CD4-positive, alpha-beta T cell (primary cell): ENCODE data around the gene GPR157. TPM values are rescaled to one million over a fixed set of nuclear protein-coding genes. Genes with fewer than 3 reads are reported as not detected.

Experiments used
- ATAC-seq: fragments of 200-7000 bp; cut with Tn5 transposase; one replicate; pipeline ENCODE4 v1.10.0; 2022; ENCODE audit warnings: mild to moderate bottlenecking; ENCODE audit not compliant: poor library complexity
- CTCF ChIA-PET: fragments of 350-600 bp; sonication (Branson Sonifier 250); formaldehyde crosslinking; loops from one replicate; lab custom pipeline; 2021; ENCODE audit warnings: antibody characterized with exemption, inconsistent platforms; lab: Charles Lee
- POLR2A ChIA-PET: fragments of 350-600 bp; sonication (Branson Sonifier 250); formaldehyde crosslinking; loops from one replicate; lab custom pipeline; 2021; ENCODE audit warnings: antibody characterized with exemption, inconsistent platforms; lab: Charles Lee
- DNase-seq, 14 experiments: peaks; one replicate each; pipeline ENCODE4 v3.0.0-alpha.2; 2013 to 2020; ENCODE audit warnings: mixed read lengths in 2 of 14
- H3K27ac ChIP-seq, 2 donors: one replicate each; pipeline versions ENCODE4 v1.5.1 to v1.7.0; 2013; ENCODE audit warnings: low read length in 2 of 2, low read depth in 1 of 2, mild to moderate bottlenecking in 1 of 2
- H3K27me3 ChIP-seq, 2 experiments: 1 replicate in 1 of 2; 2 replicates in 1 of 2; pipeline versions ENCODE4 v1.6.1 to v1.7.0; 2013; ENCODE audit warnings: low read length in 2 of 2, control low read depth in 1 of 2, mild to moderate bottlenecking in 1 of 2, moderate library complexity in 1 of 2; ENCODE audit not compliant: insufficient read depth in 2 of 2, control insufficient read depth in 1 of 2
- H3K36me3 ChIP-seq: one replicate; pipeline ENCODE4 v1.6.1; 2013; ENCODE audit warnings: low read length, control low read depth; ENCODE audit not compliant: insufficient read depth
- H3K4me1 ChIP-seq: one replicate; pipeline ENCODE4 v1.6.1; 2013; ENCODE audit warnings: low read length, control low read depth; ENCODE audit not compliant: insufficient read depth
- H3K4me3 ChIP-seq: one replicate; pipeline ENCODE4 v1.5.1; 2013; ENCODE audit warnings: mild to moderate bottlenecking, low read length, moderate library complexity
- H3K9me3 ChIP-seq, 2 experiments: 1 replicate in 1 of 2; 2 replicates in 1 of 2; pipeline versions ENCODE4 v1.6.1 to v1.7.0; 2013; ENCODE audit warnings: low read length in 2 of 2, mild to moderate bottlenecking in 2 of 2, control low read depth in 1 of 2, moderate library complexity in 1 of 2; ENCODE audit not compliant: control insufficient read depth in 1 of 2, insufficient read depth in 1 of 2
- H3K27ac Mint-ChIP-seq: one replicate; pipeline ENCODE4 v1.8.0; 2020; ENCODE audit warnings: mixed read lengths
- H3K27me3 Mint-ChIP-seq: one replicate; pipeline ENCODE4 v1.8.0; 2021; ENCODE audit warnings: mixed read lengths
- H3K36me3 Mint-ChIP-seq: one replicate; pipeline ENCODE4 v1.8.0; 2021; ENCODE audit warnings: low read depth, mixed read lengths
- H3K4me1 Mint-ChIP-seq: one replicate; pipeline ENCODE4 v1.8.0; 2021; ENCODE audit warnings: low read depth, mixed read lengths
- H3K4me3 Mint-ChIP-seq: one replicate; pipeline ENCODE4 v1.8.0; 2020; ENCODE audit warnings: mild to moderate bottlenecking, mixed read lengths
- H3K9me3 Mint-ChIP-seq: one replicate; pipeline ENCODE4 v1.8.0; 2020; ENCODE audit warnings: mixed read lengths
- intact Hi-C, 2 experiments: fragments of 100-400 bp; cut with DNase I in 1 of 2; cut with micrococcal nuclease in 1 of 2; formaldehyde crosslinking; loops; one replicate each; pipeline versions ENCODE4 v1.15.1 to v1.9.0; 2023 to 2025; cut with DNase I, micrococcal nuclease
- total RNA-seq, 174 experiments: library from RNA in 2 of 174; stranded (reverse) in 2 of 174; gene quantifications; one replicate each; pipeline ENCODE4 v1.2.3 and lab custom pipeline; 2021 to 2026
- TF ChIP-seq, protein P1 (sequence below): fragments of 200-600 bp; IDR thresholded peaks from one replicate; pipeline ENCODE4 v1.8.0; 2022; ENCODE audit warnings: antibody characterized with exemption, mild to moderate bottlenecking

Gene GPR157
- total RNA-seq, 2 experiments from 2014 or later: 2.1 to 5.1 TPM

DNA sequence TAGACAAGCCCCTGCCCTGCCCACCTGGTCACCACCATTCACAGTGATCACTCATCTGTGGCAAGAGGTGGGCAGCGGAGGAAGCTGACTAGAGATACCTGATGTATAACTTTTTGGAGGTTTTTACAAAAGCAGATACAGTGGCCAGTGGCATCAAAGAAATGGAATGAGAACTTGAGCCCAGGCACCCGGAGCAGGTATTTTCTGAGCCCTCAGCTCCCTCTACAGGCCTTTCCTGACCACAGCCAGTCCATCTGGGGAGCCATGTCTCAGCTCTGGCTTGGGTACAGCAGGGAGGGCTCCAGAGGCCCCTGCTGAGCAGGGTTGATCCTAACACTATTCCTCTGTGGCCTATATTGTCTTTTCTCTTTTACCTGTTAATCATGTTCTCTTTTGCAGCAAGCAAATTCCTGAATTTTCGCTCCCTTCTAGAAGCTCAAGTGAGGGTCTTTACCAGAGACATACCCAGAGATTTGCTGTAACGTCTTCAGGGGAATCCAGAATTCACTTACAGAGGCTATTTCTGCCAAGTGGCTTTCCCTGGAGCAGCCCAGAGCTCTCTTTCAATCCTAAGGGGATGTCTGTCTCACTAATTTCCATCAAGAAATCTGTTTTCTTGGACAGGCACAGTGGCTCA, 27.3 kb downstream of the GPR157 start:
- Mint-ChIP-seq H3K36me3 (peaks cover 24% of the 10 kb centered on the region), H3K4me3 (no peak overlapping the region), H3K9me3 (no peaks in the 10 kb centered on the region), H3K27ac (no peak overlapping the region), H3K4me1 (no peaks in the 10 kb centered on the region), H3K27me3 (no peaks in the 10 kb centered on the region)
- DNase-seq (peak in 1 of 14 experiments; percentile 33), ATAC-seq (no peak)
- peaks cover 8% of the 10 kb centered on the region for H3K36me3 ChIP-seq
- H3K9me3 ChIP-seq: no peaks in the 10 kb centered on the region
- intact Hi-C loops: loop anchor here in 1 of 2 experiments (2.0 kb wide), 1 partner anchor 93 kb away; no protein-coding TSS in a partner anchor
- no peaks in the 10 kb centered on the region for H3K4me1 ChIP-seq
- no peak overlapping the region for H3K27ac ChIP-seq
- CTCF ChIA-PET: interaction anchor here (0.6 to 1.2 kb wide), 3 partner anchors 9 to 521 kb away, joined by 3 to 4 read pairs (median 4); no protein-coding TSS in a partner anchor
- no peaks in the 10 kb centered on the region for H3K27me3 ChIP-seq
- H3K4me3 ChIP-seq: no peak overlapping the region
- POLR2A ChIA-PET: no interaction called here
- TF ChIP-seq, protein P1, sequence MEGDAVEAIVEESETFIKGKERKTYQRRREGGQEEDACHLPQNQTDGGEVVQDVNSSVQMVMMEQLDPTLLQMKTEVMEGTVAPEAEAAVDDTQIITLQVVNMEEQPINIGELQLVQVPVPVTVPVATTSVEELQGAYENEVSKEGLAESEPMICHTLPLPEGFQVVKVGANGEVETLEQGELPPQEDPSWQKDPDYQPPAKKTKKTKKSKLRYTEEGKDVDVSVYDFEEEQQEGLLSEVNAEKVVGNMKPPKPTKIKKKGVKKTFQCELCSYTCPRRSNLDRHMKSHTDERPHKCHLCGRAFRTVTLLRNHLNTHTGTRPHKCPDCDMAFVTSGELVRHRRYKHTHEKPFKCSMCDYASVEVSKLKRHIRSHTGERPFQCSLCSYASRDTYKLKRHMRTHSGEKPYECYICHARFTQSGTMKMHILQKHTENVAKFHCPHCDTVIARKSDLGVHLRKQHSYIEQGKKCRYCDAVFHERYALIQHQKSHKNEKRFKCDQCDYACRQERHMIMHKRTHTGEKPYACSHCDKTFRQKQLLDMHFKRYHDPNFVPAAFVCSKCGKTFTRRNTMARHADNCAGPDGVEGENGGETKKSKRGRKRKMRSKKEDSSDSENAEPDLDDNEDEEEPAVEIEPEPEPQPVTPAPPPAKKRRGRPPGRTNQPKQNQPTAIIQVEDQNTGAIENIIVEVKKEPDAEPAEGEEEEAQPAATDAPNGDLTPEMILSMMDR: no peak

- Histone ChIP-seq H3K36me3 (peaks cover 8% of the 10 kb centered on the region), H3K27ac (no peak overlapping the region), H3K4me3 (no peak overlapping the region), H3K27me3 (no peaks in the 10 kb centered on the region), H3K4me1 (no peaks in the 10 kb centered on the region), H3K9me3 (no peaks in the 10 kb centered on the region)
- H3K27me3 Mint-ChIP-seq: no peaks in the 10 kb centered on the region
- H3K36me3 Mint-ChIP-seq: peaks cover 18% of the 10 kb centered on the region
- no peaks in the 10 kb centered on the region for H3K9me3 Mint-ChIP-seq
- no peak overlapping the region for H3K4me3 Mint-ChIP-seq
- intact Hi-C loops: loop anchor here in 1 of 2 experiments (2.0 kb wide), 1 partner anchor 92 kb away; no protein-coding TSS in a partner anchor
- no peaks in the 10 kb centered on the region for H3K4me1 Mint-ChIP-seq
- ATAC-seq (no peak), DNase-seq (no peak)
- H3K27ac Mint-ChIP-seq: no peak overlapping the region
- ChIA-PET CTCF (interaction anchor here (1.2 to 1.3 kb wide), 2 partner anchors 10 to 42 kb away, joined by 3 to 4 read pairs; no protein-coding TSS in a partner anchor), POLR2A (no interaction called here)
- TF ChIP-seq, protein P1: no peak
Observed at GRCh38 chr1:9100471-9101043, 28.3 kb downstream of the GPR157 start.

DNA sequence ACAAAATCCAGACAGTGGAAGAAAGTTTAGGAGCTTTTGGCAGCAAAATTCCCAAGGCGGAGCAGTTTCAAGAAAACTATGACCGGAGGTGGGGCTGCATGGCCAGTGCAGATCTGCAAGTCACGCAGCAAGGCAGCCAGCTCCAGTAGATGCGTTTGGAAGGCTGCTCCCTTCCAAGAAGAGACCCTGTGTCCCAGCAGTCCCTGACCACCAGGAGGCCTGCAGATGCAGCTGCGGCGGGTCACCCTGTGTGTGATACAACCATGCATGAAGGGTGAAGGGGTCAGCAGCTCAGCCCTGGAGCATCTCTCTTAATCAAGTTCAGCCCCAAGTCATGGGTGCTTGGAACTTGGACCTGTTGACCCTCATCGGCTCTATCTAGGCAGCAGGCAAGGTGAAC, 29.3 kb downstream of the GPR157 start:
- ATAC-seq (no peak), DNase-seq (no peak)
- peaks cover 12% of the 10 kb centered on the region for H3K36me3 Mint-ChIP-seq
- no peaks in the 10 kb centered on the region for H3K9me3 Mint-ChIP-seq
- POLR2A ChIA-PET: no interaction called here
- Histone ChIP-seq H3K4me1 (no peaks in the 10 kb centered on the region), H3K36me3 (peaks cover 8% of the 10 kb centered on the region), H3K9me3 (no peaks in the 10 kb centered on the region), H3K4me3 (no peak overlapping the region), H3K27ac (no peak overlapping the region), H3K27me3 (no peaks in the 10 kb centered on the region)
- no peaks in the 10 kb centered on the region for H3K4me1 Mint-ChIP-seq
- intact Hi-C loops: loop anchor here in 1 of 2 experiments (5.0 kb wide), 1 partner anchor 182 kb away; no protein-coding TSS in a partner anchor
- no peak overlapping the region for H3K4me3 Mint-ChIP-seq
- peaks cover 4% of the 10 kb centered on the region for H3K27me3 Mint-ChIP-seq
- CTCF ChIA-PET: no interaction called here
- H3K27ac Mint-ChIP-seq: no peak overlapping the region
- TF ChIP-seq, protein P1: no peak
